Measurements from ENCODE around the gene LIF.

LIF gene

GRCh38 chr22:30245985-30246813 lies at the start of gene LIF:
Gene LIF, minus strand, starts transcription at chr22:30246759. Its CDS starts 64 bp downstream, at chr22:30246695.
- peak; percentile 62 for DNase-seq (ENCODE audit: low spot score)

GRCh38 chr22:30296324-30296723 lies 49.8 kb upstream of the LIF start:
- no peak for DNase-seq (ENCODE audit: low spot score)

- no peak for DNase-seq (ENCODE audit: low spot score)
Observed at GRCh38 chr22:30295576-30295975, 49.0 kb upstream of the LIF start.

- no peak for DNase-seq (ENCODE audit: low spot score)
Observed at GRCh38 chr22:30294830-30295229, 48.3 kb upstream of the LIF start.

- no peak for DNase-seq (ENCODE audit: low spot score)
Observed at GRCh38 chr22:30294066-30294465, 47.5 kb upstream of the LIF start.

- no peak for DNase-seq (ENCODE audit: low spot score)
Observed at GRCh38 chr22:30293026-30293425, 46.5 kb upstream of the LIF start.

GRCh38 chr22:30292069-30292970 lies 45.8 kb upstream of the LIF start:
- DNase-seq (ENCODE audit: low spot score): no peak

GRCh38 chr22:30291058-30291892 lies 44.7 kb upstream of the LIF start:
- peak; percentile 52 for DNase-seq (ENCODE audit: low spot score)

GRCh38 chr22:30290342-30291057 lies 43.9 kb upstream of the LIF start:
- peak; percentile 60 for DNase-seq (ENCODE audit: low spot score)

GRCh38 chr22:30289980-30290313 lies 43.4 kb upstream of the LIF start:
- no peak for DNase-seq (ENCODE audit: low spot score)

- DNase-seq (ENCODE audit: low spot score): peak; percentile 99
Observed at GRCh38 chr22:30289141-30289979, 42.8 kb upstream of the LIF start, which contains the start of gene CASTOR1. Gene CASTOR1, minus strand, starts transcription at chr22:30289505. Its CDS starts 8 bp downstream, at chr22:30289497.

GRCh38 chr22:30288419-30289140 lies 42.0 kb upstream of the LIF start:
- DNase-seq (ENCODE audit: low spot score): no peak

- peak; percentile 91 for DNase-seq (ENCODE audit: low spot score)
Observed at GRCh38 chr22:30287648-30288418, 41.3 kb upstream of the LIF start.

GRCh38 chr22:30286813-30287647 lies 40.5 kb upstream of the LIF start:
- DNase-seq (ENCODE audit: low spot score): peak; percentile 63

- no peak for DNase-seq (ENCODE audit: low spot score)
Observed at GRCh38 chr22:30286331-30286730, 39.8 kb upstream of the LIF start.

GRCh38 chr22:30285846-30286200 lies 39.3 kb upstream of the LIF start:
- DNase-seq (ENCODE audit: low spot score): no peak

GRCh38 chr22:30285176-30285845 lies 38.8 kb upstream of the LIF start:
- DNase-seq (ENCODE audit: low spot score): no peak

- no peak for DNase-seq (ENCODE audit: low spot score)
Observed at GRCh38 chr22:30284666-30285065, 38.1 kb upstream of the LIF start.

Data from AG20443 (cell line).